K562 (cell line): ENCODE measurements around the gene DHX40. TPM values are rescaled to one million over a fixed set of nuclear protein-coding genes. Genes with fewer than 3 reads are reported as not detected.

Source experiments
- ADNP ChIP-seq: fragments of 200-800 bp; sonication (Bioruptor generic); IDR thresholded peaks from 2 replicates; pipeline ENCODE4 v1.6.1; 2016; ENCODE audit warnings: missing genetic modification characterization, missing compliant biosample characterization
- BDP1 ChIP-seq: IDR thresholded peaks from 3 replicates; pipeline ENCODE4 v1.6.1; 2011; ENCODE audit not compliant: insufficient read length, insufficient read depth
- CCNT2 ChIP-seq: IDR thresholded peaks from 2 replicates; pipeline ENCODE4 v1.6.1; 2011; ENCODE audit warnings: borderline replicate concordance, low read depth, mild to moderate bottlenecking, moderate library complexity, mixed read lengths, low read length; ENCODE audit not compliant: insufficient read length; ENCODE audit errors: extremely low read depth
- E2F3 ChIP-seq: fragments of 250-450 bp; sonication (Bioruptor Pico); IDR thresholded peaks from 2 replicates; pipeline ENCODE4 v1.4.0; 2020; ENCODE audit warnings: mild to moderate bottlenecking
- FOXJ2 ChIP-seq: fragments of 200-800 bp; sonication (Bioruptor generic); IDR thresholded peaks from 2 replicates; pipeline ENCODE4 v1.6.1; 2016; ENCODE audit warnings: missing genetic modification characterization, missing compliant biosample characterization
- FOXJ3 ChIP-seq: sonication (generic); formaldehyde crosslinking; IDR thresholded peaks from 2 replicates; pipeline ENCODE4 v1.4.0; 2020; ENCODE audit warnings: mild to moderate bottlenecking, missing genetic modification reagents
- GTF2F1 ChIP-seq: IDR thresholded peaks from 2 replicates; pipeline ENCODE4 v1.6.1; 2011; ENCODE audit warnings: low read depth, low read length, improper control_type of control experiment
- MAFF ChIP-seq: IDR thresholded peaks from 2 replicates; pipeline ENCODE4 v1.6.1; 2012; ENCODE audit warnings: low read length, improper control_type of control experiment
- MBD2 ChIP-seq: sonication (generic); IDR thresholded peaks from 2 replicates; pipeline ENCODE4 v1.6.1; 2016; ENCODE audit warnings: low read depth, borderline replicate concordance
- MTA3 ChIP-seq: fragments of 450-650 bp; formaldehyde crosslinking; IDR thresholded peaks from 2 replicates; pipeline ENCODE4 v1.6.1; 2017; ENCODE audit warnings: mild to moderate bottlenecking, borderline replicate concordance
- NR2C1 ChIP-seq, 2 experiments: fragments of 450-650 bp; IDR thresholded peaks; 2 replicates each; pipeline ENCODE4 v1.6.1; 2017; ENCODE audit warnings: mild to moderate bottlenecking in 2 of 2, antibody characterized with exemption in 1 of 2, inconsistent platforms in 1 of 2, missing compliant biosample characterization in 1 of 2, missing genetic modification characterization in 1 of 2
- PML ChIP-seq: IDR thresholded peaks from 2 replicates; pipeline ENCODE4 v1.6.1; 2012; ENCODE audit warnings: low read length, inconsistent platforms
- POLR2A ChIP-seq: fragments of 450-650 bp; conservative IDR thresholded peaks from 2 replicates; pipeline ENCODE4 v1.6.1; 2016
- POLR2H ChIP-seq: IDR thresholded peaks from 2 replicates; pipeline ENCODE4 v1.6.1; 2016; ENCODE audit warnings: missing genetic modification characterization, low read depth, mild to moderate bottlenecking, control low read depth, missing compliant biosample characterization, moderate library complexity
- RCOR1 ChIP-seq, 2 experiments: IDR thresholded peaks; 2 replicates each; pipeline ENCODE4 v1.6.1; 2012; ENCODE audit warnings: low read depth in 2 of 2, low read length in 2 of 2, borderline replicate concordance in 1 of 2, improper control_type of control experiment in 1 of 2
- SOX6 ChIP-seq: fragments of 450-650 bp; IDR thresholded peaks from 2 replicates; pipeline ENCODE4 v1.6.1; 2014; ENCODE audit warnings: mild to moderate bottlenecking
- SUPT5H ChIP-seq: fragments of 450-650 bp; IDR thresholded peaks from 2 replicates; pipeline ENCODE4 v1.6.1; 2016
- YY1 ChIP-seq, 3 experiments: IDR thresholded peaks; 2 replicates each; pipeline ENCODE4 v1.6.1; 2011; ENCODE audit warnings: low read length in 2 of 3, mild to moderate bottlenecking in 2 of 3, moderate library complexity in 2 of 3, borderline replicate concordance in 1 of 3, control low read depth in 1 of 3, low read depth in 1 of 3; ENCODE audit not compliant: insufficient read depth in 3 of 3, insufficient replicate concordance in 2 of 3, control insufficient read depth in 1 of 3, insufficient read length in 1 of 3; ENCODE audit errors: extremely low read depth in 1 of 3
- ZKSCAN8 ChIP-seq: fragments of 200-800 bp; sonication (Bioruptor generic); IDR thresholded peaks from 2 replicates; pipeline ENCODE4 v1.6.1; 2016; ENCODE audit warnings: missing genetic modification characterization, missing compliant biosample characterization
- ZNF696 ChIP-seq: fragments of 250-450 bp; sonication (Bioruptor Pico); conservative IDR thresholded peaks from 2 replicates; pipeline ENCODE4 v1.4.0; 2020; ENCODE audit warnings: mild to moderate bottlenecking, moderate library complexity
- polyA plus RNA-seq, 8 experiments: library from polyadenylated mRNA; depleted of rRNA in 4 of 8; stranded (reverse) in 5 of 8; unstranded in 3 of 8; fragments of >200 nt; fragmentation: Nextera tagmentation in 2 of 8; fragmentation: Illumina TruSeq in 1 of 8; extraction: Ambion mirVana in 2 of 8; extraction: Trizol in 1 of 8; gene quantifications; 2 replicates each; pipeline versions ENCODE4 v1.2.1 to v1.2.3, GENCODE V29; 2011 to 2014; ENCODE audit warnings: inconsistent platforms in 1 of 8, missing spikeins in 1 of 8
- total RNA-seq, 7 experiments: library from RNA; depleted of rRNA in 6 of 7; stranded (reverse); fragments of >200 nt in 6 of 7; fragmentation: Illumina TruSeq in 2 of 7; extraction: Trizol in 2 of 7; gene quantifications; 2 replicates each; pipeline versions ENCODE4 v1.2.1 to v1.2.3, GENCODE V29; 2011 to 2021; ENCODE audit warnings: low replicate concordance in 1 of 7
- TF ChIP-seq, protein P1 (sequence below), 2 experiments: fragments of 450-650 bp; IDR thresholded peaks; 2 replicates each; pipeline ENCODE4 v1.6.1; 2018; ENCODE audit warnings: mild to moderate bottlenecking in 2 of 2, low read depth in 1 of 2; ENCODE audit not compliant: partially characterized antibody in 2 of 2
- TF ChIP-seq, protein P2 (sequence below): fragments of 450-650 bp; IDR thresholded peaks from 2 replicates; pipeline ENCODE4 v1.6.1; 2016
- TF ChIP-seq, protein P3 (sequence below): sonication (generic); formaldehyde crosslinking; IDR thresholded peaks from 2 replicates; pipeline ENCODE4 v1.8.0; 2022; ENCODE audit warnings: mild to moderate bottlenecking, missing genetic modification reagents

DHX40 gene
- total and polyA plus RNA-seq, 9 of the 15 experiments (the other 6 are each of a cell fraction or from before 2014, with no cell fraction given) = 7.2 to 38.6 (median 18.7) TPM

DNA sequence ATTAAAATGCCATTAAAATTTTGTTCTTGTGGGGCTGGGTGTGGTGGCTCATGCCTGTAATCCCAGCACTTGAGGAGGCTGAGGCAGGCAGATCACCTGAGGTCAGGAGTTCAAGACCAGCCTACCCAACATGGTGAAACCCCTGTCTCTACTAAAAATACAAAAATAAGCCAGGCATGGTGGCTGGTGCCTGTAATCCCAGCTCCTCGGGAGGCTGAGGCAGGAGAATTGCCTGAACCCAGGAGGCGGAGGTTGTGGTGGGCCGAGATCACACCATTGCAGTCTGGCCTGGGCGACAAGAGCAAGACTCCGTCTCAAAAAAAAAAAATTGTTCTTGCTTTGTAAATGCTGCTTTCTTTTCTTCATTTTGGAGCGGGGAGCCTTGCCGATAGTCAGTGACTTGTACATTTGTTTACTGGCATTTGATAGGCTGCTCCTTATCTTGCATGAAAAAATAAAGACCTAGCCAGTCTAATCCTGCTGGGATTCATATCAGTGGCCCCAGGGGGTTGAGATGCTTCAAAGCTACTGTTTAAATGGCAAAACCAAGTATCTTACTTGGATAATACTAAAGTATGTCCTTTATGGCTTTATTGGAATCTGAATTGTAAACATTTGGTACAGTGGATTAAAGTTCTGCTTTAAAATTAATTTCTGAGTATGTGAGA, 51.0 kb downstream of the DHX40 start (continued):
- 0 out of 2 replicates have a peak, but pooled peaks have one; percentile 44 for TF ChIP-seq POLR2H (tag)
- peak; percentile 50; the same call in 1 of the 2 replicates for TF ChIP-seq SOX6
- 0 out of 2 replicates have a peak, but pooled peaks have one; percentile 53 for TF ChIP-seq POLR2A
- 0 out of 2 replicates have a peak, but pooled peaks have one; percentile 15 for TF ChIP-seq E2F3
- no peak for TF ChIP-seq BDP1
- TF ChIP-seq ZKSCAN8 (CRISPR knock-in tag) = 0 out of 2 replicates have a peak, but pooled peaks have one; percentile 51
- no peak for TF ChIP-seq NR2C1 (IDR thresholded peaks at IDR 0.05)
- peak; percentile 32; the same call in 1 of the 2 replicates for TF ChIP-seq NR2C1 (tag; IDR thresholded peaks at IDR 0.05)
- TF ChIP-seq CCNT2 = no peak
- no peak for TF ChIP-seq ZNF696
- 0 out of 2 replicates have a peak, but pooled peaks have one; percentile 54 for TF ChIP-seq FOXJ2
- TF ChIP-seq MBD2 = peak; percentile 61
- TF ChIP-seq MTA3 = no peak
- TF ChIP-seq RCOR1 (IDR thresholded peaks at IDR 0.05; ENCODE audit: borderline replicate concordance in 1 of 2, low read depth in 2 of 2, low read length in 2 of 2) = peak in 1 of 2 experiments; percentile 70; a peak in 2 of 4 replicates
- TF ChIP-seq, protein P1, sequence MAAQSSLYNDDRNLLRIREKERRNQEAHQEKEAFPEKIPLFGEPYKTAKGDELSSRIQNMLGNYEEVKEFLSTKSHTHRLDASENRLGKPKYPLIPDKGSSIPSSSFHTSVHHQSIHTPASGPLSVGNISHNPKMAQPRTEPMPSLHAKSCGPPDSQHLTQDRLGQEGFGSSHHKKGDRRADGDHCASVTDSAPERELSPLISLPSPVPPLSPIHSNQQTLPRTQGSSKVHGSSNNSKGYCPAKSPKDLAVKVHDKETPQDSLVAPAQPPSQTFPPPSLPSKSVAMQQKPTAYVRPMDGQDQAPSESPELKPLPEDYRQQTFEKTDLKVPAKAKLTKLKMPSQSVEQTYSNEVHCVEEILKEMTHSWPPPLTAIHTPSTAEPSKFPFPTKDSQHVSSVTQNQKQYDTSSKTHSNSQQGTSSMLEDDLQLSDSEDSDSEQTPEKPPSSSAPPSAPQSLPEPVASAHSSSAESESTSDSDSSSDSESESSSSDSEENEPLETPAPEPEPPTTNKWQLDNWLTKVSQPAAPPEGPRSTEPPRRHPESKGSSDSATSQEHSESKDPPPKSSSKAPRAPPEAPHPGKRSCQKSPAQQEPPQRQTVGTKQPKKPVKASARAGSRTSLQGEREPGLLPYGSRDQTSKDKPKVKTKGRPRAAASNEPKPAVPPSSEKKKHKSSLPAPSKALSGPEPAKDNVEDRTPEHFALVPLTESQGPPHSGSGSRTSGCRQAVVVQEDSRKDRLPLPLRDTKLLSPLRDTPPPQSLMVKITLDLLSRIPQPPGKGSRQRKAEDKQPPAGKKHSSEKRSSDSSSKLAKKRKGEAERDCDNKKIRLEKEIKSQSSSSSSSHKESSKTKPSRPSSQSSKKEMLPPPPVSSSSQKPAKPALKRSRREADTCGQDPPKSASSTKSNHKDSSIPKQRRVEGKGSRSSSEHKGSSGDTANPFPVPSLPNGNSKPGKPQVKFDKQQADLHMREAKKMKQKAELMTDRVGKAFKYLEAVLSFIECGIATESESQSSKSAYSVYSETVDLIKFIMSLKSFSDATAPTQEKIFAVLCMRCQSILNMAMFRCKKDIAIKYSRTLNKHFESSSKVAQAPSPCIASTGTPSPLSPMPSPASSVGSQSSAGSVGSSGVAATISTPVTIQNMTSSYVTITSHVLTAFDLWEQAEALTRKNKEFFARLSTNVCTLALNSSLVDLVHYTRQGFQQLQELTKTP (IDR thresholded peaks at IDR 0.05; ENCODE audit: low read depth in 1 of 2, partially characterized antibody in 2 of 2) = no peak
- peak; percentile 72; the same call in 1 of the 2 replicates for TF ChIP-seq PML
- TF ChIP-seq, protein P2, sequence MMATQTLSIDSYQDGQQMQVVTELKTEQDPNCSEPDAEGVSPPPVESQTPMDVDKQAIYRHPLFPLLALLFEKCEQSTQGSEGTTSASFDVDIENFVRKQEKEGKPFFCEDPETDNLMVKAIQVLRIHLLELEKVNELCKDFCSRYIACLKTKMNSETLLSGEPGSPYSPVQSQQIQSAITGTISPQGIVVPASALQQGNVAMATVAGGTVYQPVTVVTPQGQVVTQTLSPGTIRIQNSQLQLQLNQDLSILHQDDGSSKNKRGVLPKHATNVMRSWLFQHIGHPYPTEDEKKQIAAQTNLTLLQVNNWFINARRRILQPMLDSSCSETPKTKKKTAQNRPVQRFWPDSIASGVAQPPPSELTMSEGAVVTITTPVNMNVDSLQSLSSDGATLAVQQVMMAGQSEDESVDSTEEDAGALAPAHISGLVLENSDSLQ = peak; percentile 37
- TF ChIP-seq YY1 (IDR thresholded peaks at IDR 0.05; ENCODE audit: borderline replicate concordance in 1 of 3, control insufficient read depth in 1 of 3, extremely low read depth in 1 of 3, insufficient read depth in 3 of 3, insufficient read length in 1 of 3, insufficient replicate concordance in 2 of 3, low read depth in 1 of 3, low read length in 2 of 3) = peak in 1 of 3 experiments; percentile 20
- no peak for TF ChIP-seq GTF2F1
- no peak for TF ChIP-seq MAFF
- no peak for TF ChIP-seq FOXJ3 (CRISPR knock-in tag)
- TF ChIP-seq, protein P3, sequence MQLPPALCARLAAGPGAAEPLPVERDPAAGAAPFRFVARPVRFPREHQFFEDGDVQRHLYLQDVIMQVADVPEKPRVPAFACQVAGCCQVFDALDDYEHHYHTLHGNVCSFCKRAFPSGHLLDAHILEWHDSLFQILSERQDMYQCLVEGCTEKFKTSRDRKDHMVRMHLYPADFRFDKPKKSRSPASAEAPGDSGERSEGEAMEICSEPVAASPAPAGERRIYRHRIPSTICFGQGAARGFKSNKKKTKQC (CRISPR knock-in tag) = no peak
- TF ChIP-seq ADNP (tag) = 0 out of 2 replicates have a peak, but pooled peaks have one; percentile 20
- TF ChIP-seq SUPT5H = peak; percentile 34; the same call in 1 of the 2 replicates
